NCI-H2227 (cell line): ENCODE data around the gene ASB2.
A peak's percentile ranks its signal among the peaks of the same experiment; 100 is the strongest.

Experiments used
- DNase-seq: peaks from one replicate; lab custom pipeline; 2025; ENCODE audit not compliant: unreplicated experiment; lab: John Stamatoyannopoulos, UW

Gene ASB2, protein sequence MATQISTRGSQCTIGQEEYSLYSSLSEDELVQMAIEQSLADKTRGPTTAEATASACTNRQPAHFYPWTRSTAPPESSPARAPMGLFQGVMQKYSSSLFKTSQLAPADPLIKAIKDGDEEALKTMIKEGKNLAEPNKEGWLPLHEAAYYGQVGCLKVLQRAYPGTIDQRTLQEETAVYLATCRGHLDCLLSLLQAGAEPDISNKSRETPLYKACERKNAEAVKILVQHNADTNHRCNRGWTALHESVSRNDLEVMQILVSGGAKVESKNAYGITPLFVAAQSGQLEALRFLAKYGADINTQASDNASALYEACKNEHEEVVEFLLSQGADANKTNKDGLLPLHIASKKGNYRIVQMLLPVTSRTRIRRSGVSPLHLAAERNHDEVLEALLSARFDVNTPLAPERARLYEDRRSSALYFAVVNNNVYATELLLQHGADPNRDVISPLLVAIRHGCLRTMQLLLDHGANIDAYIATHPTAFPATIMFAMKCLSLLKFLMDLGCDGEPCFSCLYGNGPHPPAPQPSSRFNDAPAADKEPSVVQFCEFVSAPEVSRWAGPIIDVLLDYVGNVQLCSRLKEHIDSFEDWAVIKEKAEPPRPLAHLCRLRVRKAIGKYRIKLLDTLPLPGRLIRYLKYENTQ

DNA sequence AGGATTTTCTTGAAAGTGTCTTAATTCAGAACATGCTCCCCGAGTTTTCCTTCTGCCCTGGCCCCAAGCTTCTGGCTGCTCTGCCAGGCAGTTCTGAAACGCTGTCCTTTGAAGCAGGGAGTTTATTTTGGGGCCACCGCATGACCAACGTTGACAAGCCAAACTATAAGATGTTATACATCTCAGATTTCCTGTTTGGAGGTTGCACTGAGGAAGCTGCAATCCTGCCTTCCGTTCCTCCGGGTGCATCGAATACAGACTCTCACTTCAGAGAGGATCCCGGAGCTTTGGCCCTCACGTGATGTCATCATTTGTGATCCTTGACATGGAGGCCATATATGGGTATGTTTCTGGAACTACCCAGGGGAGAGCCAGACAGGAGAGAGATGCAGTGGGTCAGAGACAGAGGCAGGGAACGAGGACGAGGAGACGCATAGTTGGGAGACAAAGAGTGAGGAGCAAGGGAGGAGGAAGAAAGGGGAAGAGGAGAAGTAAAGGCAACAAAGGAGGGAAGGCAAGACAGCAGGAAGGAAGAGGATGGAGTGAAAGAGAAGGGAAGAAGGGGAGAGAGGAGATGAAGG is at the start of gene ASB2:
TSS of gene ASB2 (minus strand) at position 94 of the 581 bp plus-strand sequence. CDS start 12,031 bp downstream, outside the sequence.
- no peak for DNase-seq

DNA sequence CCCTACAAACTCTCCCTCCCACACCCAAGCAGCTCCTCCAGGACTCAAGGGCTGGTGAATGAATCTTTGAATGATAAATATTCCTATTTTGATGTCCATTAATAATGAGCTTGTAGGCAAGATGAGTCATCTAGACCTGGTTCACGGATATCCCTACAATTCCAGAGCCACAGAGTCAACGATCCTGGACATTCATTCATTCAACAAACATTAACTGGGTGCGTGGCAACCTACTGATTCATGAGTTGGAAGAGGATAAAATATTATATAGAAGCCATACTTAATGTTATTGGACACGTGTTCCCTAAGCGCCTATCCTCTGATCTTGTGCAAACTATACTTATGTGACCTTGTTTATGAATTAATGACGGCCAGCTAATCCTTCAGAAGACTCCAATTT is 49.4 kb upstream of the ASB2 start:
- no peak for DNase-seq

DNA sequence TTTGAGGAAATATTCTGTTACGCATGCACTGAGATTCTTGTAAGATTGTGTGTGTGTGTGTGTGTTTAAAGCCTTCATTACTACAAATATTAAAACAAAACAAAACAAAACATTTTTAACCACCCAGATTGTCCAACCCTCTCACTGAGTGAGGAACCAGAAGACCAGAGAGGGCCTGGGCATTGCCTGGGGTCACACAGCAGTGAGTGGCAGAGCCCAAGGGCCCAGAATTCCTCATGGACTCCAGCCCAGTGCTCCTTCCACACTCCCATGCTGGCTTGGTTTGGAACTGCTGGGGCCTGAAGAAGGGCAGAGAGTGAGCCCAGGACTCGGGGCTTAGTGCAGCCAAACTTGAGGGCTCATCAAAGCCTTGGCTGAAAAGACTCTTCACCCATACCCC is 48.2 kb upstream of the ASB2 start:
- DNase-seq = no peak

DNA sequence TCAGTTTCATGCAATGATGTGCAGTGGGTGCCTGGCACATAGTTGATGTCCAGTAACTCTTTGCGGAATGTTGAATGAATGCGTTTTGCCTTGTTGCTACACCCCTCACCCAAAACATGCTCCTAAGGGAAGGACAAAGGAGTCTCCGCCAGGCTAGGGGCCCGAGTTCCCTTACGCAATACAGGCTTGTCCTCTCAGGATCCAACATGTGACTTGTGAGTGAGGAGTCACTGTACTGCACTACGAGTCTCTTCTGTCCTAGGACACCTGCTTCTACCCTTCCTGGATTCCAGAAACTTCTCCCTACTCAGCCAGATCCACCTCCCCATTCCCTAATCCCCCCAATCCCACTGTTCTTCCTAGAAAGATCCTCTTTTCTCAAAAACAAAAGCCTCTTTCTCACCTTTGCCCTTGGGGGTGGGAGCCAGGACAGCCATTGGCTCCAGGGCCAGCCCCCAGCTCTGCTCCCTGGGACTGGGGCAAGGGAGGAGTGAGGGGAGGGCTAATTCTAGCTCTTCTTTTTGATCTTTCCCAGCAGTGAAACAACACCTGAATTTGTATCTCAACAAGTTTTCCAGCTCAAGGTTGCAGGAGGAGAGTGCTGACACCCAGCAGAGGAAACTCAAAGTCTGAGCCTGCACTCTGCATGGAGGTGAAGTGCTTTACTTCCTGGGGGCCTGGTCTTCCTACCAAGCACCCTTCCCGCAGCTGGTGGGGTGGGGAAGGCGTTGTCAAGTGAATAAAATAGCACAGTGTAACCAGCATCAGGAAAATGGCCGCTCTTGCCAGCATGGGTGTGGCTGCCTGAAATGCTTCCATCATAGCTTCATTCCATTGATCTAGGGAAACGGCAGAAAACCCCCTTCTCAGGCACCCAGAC is 46.4 kb upstream of the ASB2 start:
- DNase-seq = no peak

DNA sequence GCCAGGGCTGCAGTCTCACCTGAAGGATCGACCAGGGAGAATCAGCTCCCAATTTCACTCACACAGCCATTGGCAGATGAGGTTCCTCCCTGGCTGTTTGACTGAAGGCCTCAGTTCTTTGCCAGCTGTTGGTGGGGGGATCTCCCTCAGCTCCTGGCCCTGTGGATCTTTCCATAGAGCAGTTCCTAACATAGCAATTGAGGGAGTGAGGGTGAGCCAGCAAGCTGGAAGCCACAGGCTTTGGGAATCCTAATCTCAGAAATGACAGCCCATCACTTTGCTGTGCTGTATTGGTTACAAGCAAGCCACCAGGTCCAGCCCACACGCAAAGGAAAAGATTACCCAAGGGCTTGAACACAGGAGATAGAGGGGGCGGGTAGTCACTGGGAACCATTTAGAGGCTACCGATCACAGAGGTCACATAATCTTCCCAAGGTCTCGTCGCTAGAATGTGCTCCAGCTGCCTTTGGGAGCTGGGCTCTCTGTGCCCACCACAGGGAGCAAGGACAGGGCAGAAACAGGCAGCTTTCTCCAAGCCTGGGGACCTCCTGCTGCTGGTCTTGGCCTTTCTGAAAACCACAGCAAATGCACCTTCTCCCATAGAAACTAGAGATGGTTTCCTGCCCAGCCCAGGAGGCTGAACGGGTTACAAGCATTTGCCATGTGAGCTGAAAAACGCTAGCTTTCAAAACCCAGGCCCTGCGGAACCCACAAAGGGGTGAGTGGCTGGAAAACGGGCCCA is 45.2 kb upstream of the ASB2 start:
- DNase-seq = no peak

DNA sequence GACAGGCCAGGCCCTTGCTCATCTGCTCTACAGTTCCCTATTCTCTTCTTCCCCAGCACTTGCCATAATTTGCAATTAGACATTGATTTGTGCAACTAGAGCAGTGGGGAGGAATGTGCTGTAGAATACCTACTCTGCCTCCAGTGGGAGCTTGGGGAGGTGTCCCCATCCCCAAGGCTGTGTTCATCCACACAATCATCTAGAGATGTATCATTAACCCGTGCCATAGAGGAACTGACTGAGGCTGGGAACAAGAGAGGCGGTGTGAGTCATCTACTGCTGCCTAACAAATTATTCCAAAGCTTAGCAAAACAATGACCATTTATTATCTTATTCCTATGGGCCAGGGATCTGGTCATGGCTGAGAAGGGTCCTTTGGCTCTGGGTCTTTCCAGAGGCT is 44.6 kb upstream of the ASB2 start:
- DNase-seq = no peak

DNA sequence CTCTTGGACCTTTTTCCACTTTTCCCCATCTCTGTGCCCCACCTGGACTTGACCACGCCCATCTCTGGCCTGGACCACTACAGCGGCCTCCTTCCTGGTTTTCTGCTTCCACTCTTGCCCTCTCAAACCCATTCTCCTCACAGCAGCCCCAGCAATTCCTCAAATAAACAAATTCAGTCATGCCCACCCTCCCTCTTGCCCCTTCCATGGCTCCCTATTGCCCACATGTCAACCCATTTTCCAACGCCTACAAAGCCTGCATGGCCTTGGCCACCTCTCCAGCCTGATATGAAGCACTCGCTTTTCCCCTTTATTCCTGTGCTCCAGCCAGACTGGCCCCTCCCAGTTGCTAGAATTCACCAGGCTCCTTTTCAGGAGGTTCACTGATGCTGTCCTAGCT is 43.9 kb upstream of the ASB2 start:
- DNase-seq = no peak

DNA sequence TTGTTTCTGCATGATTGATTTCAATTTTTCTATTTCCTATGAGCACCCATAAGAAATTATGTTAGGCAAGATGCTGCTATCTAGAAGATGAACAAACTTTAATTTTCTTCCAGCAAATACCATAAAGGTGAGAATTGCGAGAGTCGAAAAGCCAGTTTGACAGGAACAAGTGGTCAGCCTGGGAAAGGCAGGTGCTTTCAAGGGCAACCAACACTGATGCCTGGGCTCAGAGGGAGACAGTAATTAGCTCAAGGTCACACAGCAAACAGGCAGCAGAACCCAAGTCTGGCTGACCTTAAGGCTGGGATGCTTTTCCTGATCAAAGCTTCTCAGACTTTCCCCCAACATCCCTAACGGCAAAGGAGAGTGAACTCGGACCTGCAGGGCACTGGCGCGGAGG is 43.0 kb upstream of the ASB2 start:
- no peak for DNase-seq

DNA sequence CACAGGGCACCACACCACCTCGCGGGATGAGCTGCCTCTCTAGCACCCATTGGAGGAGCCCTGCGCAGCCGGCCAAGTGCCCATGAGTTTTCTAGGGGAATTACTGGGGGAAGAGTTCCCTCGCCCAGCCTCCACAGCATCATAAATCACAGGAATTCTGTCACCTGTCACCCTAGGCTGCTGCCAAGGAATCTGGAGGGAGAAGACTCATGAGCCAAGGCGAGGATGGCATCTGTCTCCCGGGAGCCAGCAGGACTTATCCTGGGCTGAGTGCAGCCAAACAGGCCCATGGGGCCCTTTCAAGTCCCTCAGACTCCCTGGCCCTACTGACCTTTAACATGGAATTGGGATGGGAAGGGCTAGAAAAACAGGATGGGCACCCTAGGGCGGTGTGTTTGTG is 41.9 kb upstream of the ASB2 start:
- no peak for DNase-seq

DNA sequence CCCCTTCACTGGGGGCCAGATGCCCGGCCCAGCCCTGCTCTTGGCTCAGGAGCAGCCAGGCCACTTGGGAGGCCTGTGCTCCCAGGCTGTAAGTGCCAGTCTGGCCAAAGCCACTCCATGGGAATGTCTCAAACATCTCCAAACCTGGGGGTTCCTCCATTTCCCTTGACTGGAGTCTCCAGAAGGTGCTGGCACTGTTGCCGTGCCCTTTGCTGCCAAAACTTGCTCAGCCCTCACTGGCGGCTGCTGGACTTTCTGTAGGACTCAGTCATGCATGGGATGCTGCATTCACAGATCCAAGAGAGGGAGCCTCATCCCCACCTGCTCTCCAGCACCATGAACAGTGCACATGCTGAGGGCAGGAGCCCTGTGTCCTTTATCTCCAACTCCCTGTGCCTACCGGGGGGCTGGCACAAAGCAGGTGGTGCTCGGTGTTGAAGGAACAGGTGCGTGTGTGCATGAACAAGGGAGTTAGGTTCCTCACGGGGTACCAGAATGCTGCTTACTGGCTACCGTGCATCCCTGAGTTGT is 40.1 kb upstream of the ASB2 start:
- DNase-seq = no peak

DNA sequence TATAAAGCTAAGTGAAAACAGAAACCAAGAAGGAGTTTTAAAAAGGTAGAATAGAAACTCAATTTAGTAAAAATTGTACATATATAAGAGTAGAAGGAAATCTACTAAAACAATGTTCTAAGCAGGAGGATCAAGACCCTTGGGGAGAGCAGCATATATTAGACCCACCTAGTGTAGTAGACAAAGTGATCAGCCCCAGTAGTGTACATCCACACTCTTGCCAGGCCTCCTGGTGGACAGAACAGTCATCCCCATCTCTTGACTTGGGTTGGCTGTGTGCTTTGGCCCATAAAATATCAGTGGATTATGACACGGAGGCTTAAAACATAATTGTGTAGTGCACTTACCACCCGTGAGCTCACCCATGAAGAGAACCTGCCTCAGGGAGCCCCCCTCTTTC is 38.9 kb upstream of the ASB2 start:
- no peak for DNase-seq

DNA sequence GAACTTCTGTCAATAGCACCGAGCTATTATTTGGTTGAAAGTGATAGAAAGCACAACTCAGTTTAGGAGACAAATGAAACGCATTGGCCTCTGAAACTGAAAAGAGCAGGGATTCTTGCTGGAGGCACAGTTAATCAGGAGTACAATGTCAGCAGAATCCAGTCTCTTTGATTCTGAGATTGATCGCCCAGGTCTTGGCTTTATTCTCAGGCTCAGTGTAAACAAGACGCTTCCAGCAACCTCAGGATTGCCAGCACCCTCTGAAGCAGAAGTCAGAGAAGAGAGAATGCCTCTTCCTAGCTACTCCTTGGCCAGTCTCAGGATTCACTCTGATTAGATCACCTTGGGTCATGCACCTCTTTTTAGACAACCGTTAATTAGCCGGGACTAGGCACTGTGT is 38.0 kb upstream of the ASB2 start:
- DNase-seq = no peak

DNA sequence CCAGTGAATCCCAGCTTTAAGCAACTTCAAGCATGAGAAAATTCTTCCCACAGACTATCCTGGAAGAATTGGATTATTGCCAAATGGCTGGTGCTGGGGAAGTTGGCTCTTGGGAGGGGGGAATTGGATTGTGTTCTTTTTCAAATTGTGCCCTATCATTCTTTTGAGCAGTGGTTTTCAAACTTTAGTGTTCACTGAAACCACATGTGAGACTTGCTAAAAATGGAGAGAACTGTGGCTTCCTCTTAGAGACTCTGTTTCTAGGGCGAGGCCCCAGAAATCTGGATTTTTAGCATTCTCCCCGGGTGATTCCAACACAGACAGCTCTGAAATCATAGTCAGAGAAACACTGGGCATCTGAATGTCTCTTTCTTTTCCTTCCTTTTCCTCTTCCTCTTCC is 35.4 kb upstream of the ASB2 start:
- DNase-seq = peak; percentile 14

DNA sequence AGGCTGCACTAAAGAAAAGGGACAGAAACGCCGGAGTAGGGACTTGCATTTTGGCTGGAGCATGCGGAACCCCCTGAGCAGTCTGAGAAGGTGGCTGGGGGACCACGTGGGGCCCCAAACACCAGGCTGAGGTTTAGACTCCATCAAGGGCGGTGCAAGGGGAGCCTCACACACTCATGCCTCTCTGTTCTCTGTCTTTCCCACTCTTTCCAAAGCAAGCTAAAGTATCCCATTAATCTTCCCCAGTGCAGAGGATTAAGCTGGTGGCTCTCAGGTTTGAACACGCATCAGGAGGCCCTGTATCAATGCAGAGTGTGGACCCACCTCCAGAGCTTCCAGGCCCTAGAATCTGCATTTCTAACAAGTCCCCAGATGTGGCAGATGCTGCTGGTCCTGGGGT is 34.3 kb upstream of the ASB2 start:
- no peak for DNase-seq

DNA sequence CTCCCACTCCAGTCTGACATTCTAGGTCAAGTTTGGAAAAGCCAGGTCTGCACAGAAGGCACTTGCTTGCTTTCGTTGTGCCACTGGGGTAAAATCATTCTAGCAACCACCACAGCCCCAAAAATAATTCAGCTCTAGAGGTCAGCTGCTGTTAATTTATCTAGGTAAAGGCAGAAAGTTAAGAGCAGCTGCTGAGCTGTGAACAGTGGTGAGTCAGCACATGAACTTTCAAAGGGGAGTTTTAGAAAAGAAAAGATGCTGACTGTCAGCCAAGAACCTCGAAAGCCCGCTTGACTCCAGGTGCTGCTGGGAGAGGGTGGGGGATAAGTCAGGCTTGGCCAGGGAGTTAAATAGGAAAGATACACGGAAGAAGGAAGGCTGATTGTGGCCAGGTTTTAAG is 33.4 kb upstream of the ASB2 start:
- no peak for DNase-seq

DNA sequence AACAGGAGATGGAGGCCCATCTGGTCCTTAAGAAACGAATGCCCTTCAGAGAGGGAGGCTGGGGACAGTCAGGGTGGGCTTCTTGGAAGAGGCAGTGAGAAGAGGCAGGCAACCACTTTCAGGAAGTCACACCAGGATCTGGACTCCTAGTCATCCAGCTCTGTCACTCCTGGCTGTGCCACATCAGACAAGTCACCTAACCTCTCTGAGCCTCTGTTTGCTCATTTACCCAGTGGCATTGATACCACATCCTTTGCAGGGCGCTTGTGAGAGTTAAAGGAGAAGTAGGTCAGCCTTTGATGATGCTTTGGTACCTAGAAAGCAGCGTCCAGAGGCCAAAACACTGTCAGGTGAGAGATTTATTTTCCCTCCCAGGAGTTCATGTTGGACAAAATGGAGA is 31.9 kb upstream of the ASB2 start:
- no peak for DNase-seq

DNA sequence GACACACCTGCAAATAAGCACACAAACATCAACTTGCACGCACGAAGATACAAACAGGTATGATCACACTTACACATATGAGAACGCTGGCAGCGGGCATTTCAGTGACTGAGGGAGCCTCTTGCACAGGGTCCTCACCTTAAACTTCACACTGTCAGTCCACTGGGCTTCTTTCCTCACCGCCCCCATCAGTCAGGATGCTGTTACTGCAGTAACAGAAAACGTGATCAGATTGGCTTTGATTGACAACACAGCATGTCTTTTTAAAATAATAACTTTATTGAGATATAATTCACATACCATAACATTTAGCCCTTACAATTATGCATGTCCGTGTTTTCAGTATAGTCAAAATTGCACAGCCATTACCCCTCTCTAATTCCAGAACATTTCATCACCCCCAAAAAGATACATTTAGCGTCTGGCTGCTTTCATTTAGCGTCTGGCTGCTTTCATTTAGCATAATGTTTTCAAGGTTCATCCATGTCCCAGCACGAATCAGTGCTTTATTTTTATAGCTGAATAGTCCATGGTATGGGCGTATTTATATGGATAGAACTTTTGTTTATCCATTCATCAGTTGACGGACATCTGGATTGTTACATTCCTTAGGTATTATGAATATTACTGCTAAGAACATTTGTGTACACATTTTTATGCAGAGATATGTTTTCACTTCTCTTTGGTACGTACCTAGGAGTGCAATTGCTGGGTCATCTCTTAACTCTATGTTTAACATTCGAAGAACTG is 29.1 kb upstream of the ASB2 start:
- no peak for DNase-seq

DNA sequence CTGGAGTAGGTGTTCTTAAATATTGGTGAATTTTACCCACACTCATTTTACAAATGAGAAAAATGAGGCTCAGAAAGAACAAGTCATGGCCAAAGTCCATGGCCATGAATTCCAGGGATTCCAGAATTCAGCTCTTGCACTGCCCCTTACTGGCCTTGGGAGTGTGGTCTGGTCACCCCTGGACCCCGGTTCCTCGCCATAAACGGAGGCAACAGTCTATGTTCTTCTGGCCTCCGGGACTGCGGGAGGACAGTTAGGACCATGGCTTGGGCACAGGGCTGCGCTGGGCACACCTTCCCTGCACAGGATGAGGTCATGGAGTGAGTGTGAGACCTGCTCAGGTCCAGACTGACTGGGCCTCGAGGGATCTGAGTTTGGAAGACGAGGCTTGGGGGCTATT is 27.6 kb upstream of the ASB2 start:
- no peak for DNase-seq

DNA sequence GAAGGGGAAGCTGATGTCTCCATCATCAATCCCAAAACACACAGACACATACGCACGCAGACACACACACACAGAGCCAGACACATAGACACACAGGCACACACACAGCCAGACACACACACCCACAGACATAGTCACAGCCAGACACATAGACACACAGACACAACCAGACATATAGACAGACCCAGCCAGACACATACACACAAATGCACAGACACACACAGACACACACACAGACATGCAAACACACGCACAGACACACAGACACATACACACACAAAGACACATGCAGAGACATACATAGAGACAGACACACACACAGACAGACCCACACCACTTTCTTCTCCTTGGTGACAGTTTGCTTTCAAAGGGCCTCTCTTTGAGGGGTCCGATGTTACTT is 27.0 kb upstream of the ASB2 start:
- no peak for DNase-seq
